Measurements from ENCODE around the gene OFD1.

DNA sequence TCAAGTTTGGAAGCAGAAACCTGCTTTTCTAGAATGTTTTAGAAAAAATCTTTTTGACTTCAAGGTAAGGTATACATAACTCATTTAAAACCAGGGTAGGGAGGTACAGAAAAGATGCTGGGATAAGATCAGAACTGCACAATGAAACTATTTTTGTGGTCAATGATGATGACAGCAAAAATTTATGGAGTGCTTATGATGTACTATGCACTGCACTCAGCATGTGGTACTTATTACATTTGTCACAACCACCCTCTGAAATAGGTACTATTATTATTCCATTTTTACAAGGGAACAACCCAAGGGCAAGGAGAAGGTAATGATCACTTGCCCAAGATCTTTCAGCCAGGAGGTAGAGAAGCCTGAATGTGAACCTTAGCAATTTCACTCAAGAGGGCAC is 74.3 kb downstream of the OFD1 start:
- TF ChIP-seq EZH2 (optimal IDR thresholded peaks at IDR 0.05; ENCODE audit: low read depth, low read length): no peak
- TF ChIP-seq, protein P1, sequence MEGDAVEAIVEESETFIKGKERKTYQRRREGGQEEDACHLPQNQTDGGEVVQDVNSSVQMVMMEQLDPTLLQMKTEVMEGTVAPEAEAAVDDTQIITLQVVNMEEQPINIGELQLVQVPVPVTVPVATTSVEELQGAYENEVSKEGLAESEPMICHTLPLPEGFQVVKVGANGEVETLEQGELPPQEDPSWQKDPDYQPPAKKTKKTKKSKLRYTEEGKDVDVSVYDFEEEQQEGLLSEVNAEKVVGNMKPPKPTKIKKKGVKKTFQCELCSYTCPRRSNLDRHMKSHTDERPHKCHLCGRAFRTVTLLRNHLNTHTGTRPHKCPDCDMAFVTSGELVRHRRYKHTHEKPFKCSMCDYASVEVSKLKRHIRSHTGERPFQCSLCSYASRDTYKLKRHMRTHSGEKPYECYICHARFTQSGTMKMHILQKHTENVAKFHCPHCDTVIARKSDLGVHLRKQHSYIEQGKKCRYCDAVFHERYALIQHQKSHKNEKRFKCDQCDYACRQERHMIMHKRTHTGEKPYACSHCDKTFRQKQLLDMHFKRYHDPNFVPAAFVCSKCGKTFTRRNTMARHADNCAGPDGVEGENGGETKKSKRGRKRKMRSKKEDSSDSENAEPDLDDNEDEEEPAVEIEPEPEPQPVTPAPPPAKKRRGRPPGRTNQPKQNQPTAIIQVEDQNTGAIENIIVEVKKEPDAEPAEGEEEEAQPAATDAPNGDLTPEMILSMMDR (IDR thresholded peaks at IDR 0.05; ENCODE audit: low read length): no peak
